IMR-90 (cell line): ENCODE measurements around the gene SLC9A1. TPM values are rescaled to one million over a fixed set of nuclear protein-coding genes. Genes with fewer than 3 reads are reported as not detected.

Experiments used
- ATAC-seq: fragments of 200-7000 bp; cut with Tn5 transposase; 2 replicates; pipeline ENCODE4 v1.9.1; 2020; ENCODE audit warnings: low read depth, mild to moderate bottlenecking, moderate library complexity
- BruUV-seq: library from RNA; stranded (reverse); fragments of 400-500 nt; replicated peaks from 2 replicates; lab custom pipeline; 2021; lab: Mats Ljungman, UMichigan
- CTCF ChIA-PET: fragments of 300-600 bp; formaldehyde crosslinking; extraction: SDS; loops from one replicate; lab custom pipeline; 2021; ENCODE audit warnings: antibody characterized with exemption; lab: Yijun Ruan, JAX
- POLR2A ChIA-PET: fragments of 300-600 bp; sonication (Branson Sonifier 250); formaldehyde crosslinking; loops from one replicate; lab custom pipeline; 2022; ENCODE audit warnings: antibody characterized with exemption; ENCODE audit not compliant: unreplicated experiment; lab: Charles Lee
- DNase-seq: peaks from one replicate; pipeline ENCODE4 v3.0.0; 2013
- H2AFZ ChIP-seq: replicated peaks from 2 replicates; pipeline ENCODE3; 2013; ENCODE audit warnings: low read length, mild to moderate bottlenecking; ENCODE audit not compliant: poor library complexity
- H2AK5ac ChIP-seq: 2 replicates; pipeline ENCODE4 v1.6.1; 2013; ENCODE audit warnings: low read depth, low read length, inconsistent platforms
- H2AK9ac ChIP-seq: replicated peaks from 2 replicates; pipeline ENCODE3; 2013; ENCODE audit warnings: mild to moderate bottlenecking, low read depth, low read length, moderate library complexity; ENCODE audit not compliant: poor library complexity
- H2BK120ac ChIP-seq: 2 replicates; pipeline ENCODE4 v1.6.1; 2013; ENCODE audit warnings: low read depth, low read length, inconsistent platforms
- H2BK15ac ChIP-seq: 3 replicates; pipeline ENCODE4 v1.6.1; 2013; ENCODE audit warnings: low read depth, low read length, inconsistent platforms
- H2BK20ac ChIP-seq: 2 replicates; pipeline ENCODE4 v1.6.1; 2013; ENCODE audit warnings: low read depth, mild to moderate bottlenecking, inconsistent platforms, low read length, moderate library complexity
- H2BK5ac ChIP-seq: 2 replicates; pipeline ENCODE4 v1.6.1; 2013; ENCODE audit warnings: mild to moderate bottlenecking, low read depth, low read length, inconsistent platforms; ENCODE audit not compliant: poor library complexity, severe bottlenecking
- H3K14ac ChIP-seq: replicated peaks from 2 replicates; pipeline ENCODE4 v1.6.1; 2013; ENCODE audit warnings: low read depth, low read length, inconsistent platforms
- H3K18ac ChIP-seq: 2 replicates; pipeline ENCODE4 v1.6.1; 2013; ENCODE audit warnings: low read depth, low read length, control low read depth
- H3K23ac ChIP-seq: 2 replicates; pipeline ENCODE4 v1.6.1; 2013; ENCODE audit warnings: low read depth, low read length, inconsistent platforms
- H3K27ac ChIP-seq: 2 replicates; pipeline ENCODE4 v1.5.1; 2013; ENCODE audit warnings: mild to moderate bottlenecking, control low read depth, low read length; ENCODE audit not compliant: insufficient read depth
- H3K27me3 ChIP-seq: 2 replicates; pipeline ENCODE4 v1.6.1; 2013; ENCODE audit warnings: low read length; ENCODE audit not compliant: control insufficient read depth, insufficient read depth
- H3K36me3 ChIP-seq: 2 replicates; pipeline ENCODE4 v1.6.1; 2013; ENCODE audit warnings: low read length, mixed read lengths; ENCODE audit not compliant: control insufficient read depth, insufficient read depth
- H3K4ac ChIP-seq: 2 replicates; pipeline ENCODE4 v1.6.1; 2013; ENCODE audit warnings: low read depth, low read length, inconsistent platforms
- H3K4me1 ChIP-seq: 2 replicates; pipeline ENCODE4 v1.6.1; 2013; ENCODE audit warnings: low read length, mixed read lengths; ENCODE audit not compliant: control insufficient read depth, insufficient read depth
- H3K4me2 ChIP-seq: 2 replicates; pipeline ENCODE4 v1.6.1; 2013; ENCODE audit warnings: low read depth, mild to moderate bottlenecking, control low read depth, low read length, moderate library complexity
- H3K4me3 ChIP-seq: 2 replicates; pipeline ENCODE4 v1.5.1; 2013; ENCODE audit warnings: low read depth, mild to moderate bottlenecking, control low read depth, low read length, moderate library complexity; ENCODE audit not compliant: insufficient read depth
- H3K56ac ChIP-seq: 2 replicates; pipeline ENCODE4 v1.6.1; 2013; ENCODE audit warnings: low read length, inconsistent platforms; ENCODE audit not compliant: insufficient read depth; ENCODE audit errors: extremely low read depth
- H3K79me1 ChIP-seq, 2 experiments: 2 replicates each; pipeline ENCODE4 v1.6.1; 2013; ENCODE audit warnings: low read length in 2 of 2, inconsistent platforms in 1 of 2, low read depth in 1 of 2
- H3K9ac ChIP-seq: 2 replicates; pipeline ENCODE4 v1.6.1; 2013; ENCODE audit warnings: low read depth, low read length, control low read depth
- H3K9me1 ChIP-seq: 2 replicates; pipeline ENCODE4 v1.6.1; 2013; ENCODE audit warnings: low read length, inconsistent platforms; ENCODE audit not compliant: insufficient read depth
- H3K9me3 ChIP-seq: 2 replicates; pipeline ENCODE4 v1.6.1; 2013; ENCODE audit warnings: low read length; ENCODE audit not compliant: control insufficient read depth, insufficient read depth
- H4K20me1 ChIP-seq: 2 replicates; pipeline ENCODE4 v1.6.1; 2013; ENCODE audit warnings: low read length, inconsistent platforms; ENCODE audit not compliant: insufficient read depth
- H4K5ac ChIP-seq: 2 replicates; pipeline ENCODE4 v1.6.1; 2013; ENCODE audit warnings: mild to moderate bottlenecking, low read depth, low read length, control low read depth
- H4K8ac ChIP-seq, 2 experiments: 2 replicates each; pipeline ENCODE4 v1.6.1; 2013; ENCODE audit warnings: low read depth in 2 of 2, low read length in 2 of 2, control low read depth in 1 of 2, inconsistent platforms in 1 of 2
- H4K91ac ChIP-seq: 2 replicates; pipeline ENCODE4 v1.6.1; 2013; ENCODE audit warnings: low read depth, low read length, inconsistent platforms; ENCODE audit not compliant: insufficient read depth
- BHLHE40 ChIP-seq: fragments of 150-350 bp; IDR thresholded peaks from 2 replicates; pipeline ENCODE4 v1.6.1; 2016; ENCODE audit warnings: mild to moderate bottlenecking, low read depth, low read length
- CEBPB ChIP-seq: IDR thresholded peaks from 2 replicates; pipeline ENCODE4 v1.6.1; 2012; ENCODE audit warnings: low read depth, low read length, improper control_type of control experiment
- CHD1 ChIP-seq: IDR thresholded peaks from 2 replicates; pipeline ENCODE4 v1.6.1; 2012; ENCODE audit warnings: low read depth, low read length, improper control_type of control experiment
- CTCF ChIP-seq: conservative IDR thresholded peaks from 2 replicates; pipeline ENCODE4 v1.5.1; 2012; ENCODE audit warnings: mild to moderate bottlenecking, low read depth, low read length, improper control_type of control experiment
- MAFK ChIP-seq: IDR thresholded peaks from 2 replicates; pipeline ENCODE4 v1.6.1; 2012; ENCODE audit warnings: low read depth, low read length, improper control_type of control experiment
- MXI1 ChIP-seq: IDR thresholded peaks from 2 replicates; pipeline ENCODE4 v1.6.1; 2012; ENCODE audit warnings: low read depth, mild to moderate bottlenecking, low read length, moderate library complexity, borderline replicate concordance
- RCOR1 ChIP-seq: IDR thresholded peaks from 2 replicates; pipeline ENCODE4 v1.6.1; 2012; ENCODE audit warnings: mild to moderate bottlenecking, low read length, improper control_type of control experiment; ENCODE audit not compliant: insufficient replicate concordance
- RFX5 ChIP-seq: IDR thresholded peaks from 2 replicates; pipeline ENCODE4 v1.8.0; 2012; ENCODE audit warnings: low read depth, mild to moderate bottlenecking, low read length, moderate library complexity
- WGBS, 2 experiments: methylation state at CpG; one replicate each; pipeline versions ENCODE4 v1.1.5 to v1.1.7; 2013; ENCODE audit warnings: missing lambda C conversion rate in 2 of 2; ENCODE audit not compliant: insufficient read length in 1 of 2; ENCODE audit errors: extremely low coverage in 2 of 2; 5-methylcytosine and 5-hydroxymethylcytosine counted together
- dilution Hi-C: fragments of 300-500 bp; cut with HindIII; formaldehyde crosslinking; loops from one replicate; pipeline ENCODE4 v1.14.3; 2018; ENCODE audit warnings: low sequenced_read_pairs; ENCODE audit not compliant: unreplicated experiment
- in situ Hi-C: fragments of 300-500 bp; cut with MboI; formaldehyde crosslinking; loops from 3 replicates; pipeline ENCODE4 v1.14.3; 2019; ENCODE audit warnings: low sequenced_read_pairs, inconsistent platforms, mixed read lengths
- intact Hi-C: fragments of 100-400 bp; cut with micrococcal nuclease; formaldehyde crosslinking; loops from 2 replicates; pipeline ENCODE4 v1.10.0; 2022
- polyA plus RNA-seq, 3 experiments: library from polyadenylated mRNA; depleted of rRNA; stranded (reverse); fragments of >200 nt; gene quantifications; 2 replicates each; pipeline ENCODE4 v1.2.3, GENCODE V29; 2012; ENCODE audit warnings: low replicate concordance in 1 of 3
- total RNA-seq: library from RNA; depleted of rRNA; stranded (reverse); fragments of >200 nt; gene quantifications from 2 replicates; pipeline ENCODE4 v1.2.3, GENCODE V29; 2012

Gene SLC9A1
- total and polyA plus RNA-seq, 2 of the 4 experiments (the other 2 are of a cell fraction), result 2.0 to 21.2 TPM

GRCh38 chr1:27142464-27142863 lies 12.5 kb downstream of the SLC9A1 start:
- H3K56ac ChIP-seq, result no peak overlapping the region
- TF ChIP-seq RFX5, result no peak
- TF ChIP-seq MAFK, result no peak
- no peak for TF ChIP-seq RCOR1
- TF ChIP-seq MXI1, result no peak
- TF ChIP-seq CHD1, result no peak
- TF ChIP-seq CTCF, result no peak
- no peak for TF ChIP-seq BHLHE40
- TF ChIP-seq CEBPB, result no peak
- H2AK5ac ChIP-seq, result peak overlapping the region; percentile 7; the same call in 1 of the 2 replicates
- H3K4me2 ChIP-seq, result no peak overlapping the region
- DNase-seq, result no peak
- no peaks in the 10 kb centered on the region for H3K9me3 ChIP-seq
- H3K4me3 ChIP-seq, result no peak overlapping the region
- ChIA-PET POLR2A (no interaction called here), CTCF (no interaction called here)
- no peak overlapping the region for H3K23ac ChIP-seq
- ATAC-seq, result no peak
- no peak overlapping the region for H3K9ac ChIP-seq
- H3K18ac ChIP-seq, result no peak overlapping the region
- no peak overlapping the region for H2BK15ac ChIP-seq
- no peak overlapping the region for H2AFZ ChIP-seq
- dilution Hi-C loops (no loop called here), in situ Hi-C loops (no loop called here), intact Hi-C loops (no loop called here)
- H2BK20ac ChIP-seq, result no peak overlapping the region
- no peak overlapping the region for H3K27ac ChIP-seq
- H4K8ac ChIP-seq, result no peak overlapping the region
- H4K91ac ChIP-seq, result no peak overlapping the region
- H3K36me3 ChIP-seq, result no peaks in the 10 kb centered on the region
- 100% methylated on average over 2 of the region's 3 CpGs; no CpG with 5 or more reads in 1 of the 2 experiments for WGBS, 2 experiments
- H3K4ac ChIP-seq, result no peak overlapping the region
- no peaks in the 10 kb centered on the region for H3K27me3 ChIP-seq
- no peak overlapping the region for H2BK120ac ChIP-seq
- H4K5ac ChIP-seq, result no peak overlapping the region
- H3K14ac ChIP-seq, result peak overlapping the region; percentile 48; the same call in 1 of the 2 replicates
- H3K79me1 ChIP-seq, result peaks cover 34 to 92% of the 10 kb centered on the region in 2 experiments
- no peak overlapping the region for H2BK5ac ChIP-seq
- peaks cover 26% of the 10 kb centered on the region for H3K4me1 ChIP-seq
- peak overlapping the region; percentile 79 for H2AK9ac ChIP-seq
- BruUV-seq, result no TSS peak
- peaks cover 60% of the 10 kb centered on the region for H4K20me1 ChIP-seq
- H3K9me1 ChIP-seq, result peaks cover 37% of the 10 kb centered on the region
